ENCODE results near the gene ATXN7L3. TPM values are rescaled to one million over a fixed set of nuclear protein-coding genes. Genes with fewer than 3 reads are reported as not detected.

ATXN7L3 gene
- total and polyA plus RNA-seq, 4 donors, result 41.9 to 118 (median 78.4) TPM

- peaks cover 100% of the 10 kb centered on the region for H3K36me3 ChIP-seq (ENCODE audit: control insufficient read depth, insufficient read depth, low read length)
- no peaks in the 10 kb centered on the region for H3K9me3 ChIP-seq (ENCODE audit: control insufficient read depth, insufficient read depth, low read length)
- H3K27ac ChIP-seq (ENCODE audit: low read depth, low read length), result no peak overlapping the region
- no peak for DNase-seq (ENCODE audit: low read depth in 4 of 6, low spot score in 6 of 6)
- H3K4me1 ChIP-seq (ENCODE audit: control insufficient read depth, insufficient read depth, low read length), result peaks cover 15% of the 10 kb centered on the region
- no peaks in the 10 kb centered on the region for H3K27me3 ChIP-seq (ENCODE audit: control insufficient read depth, insufficient read depth, low read length)
- no peak overlapping the region for H3K4me3 ChIP-seq (ENCODE audit: low read depth, low read length)
- 92% methylated on average over 21 of the region's 30 CpGs for WGBS (ENCODE audit: insufficient coverage)
These were observed 11.9 kb upstream of the ATXN7L3 start for GRCh38 chr17:44211281-44212265.

GRCh38 chr17:44210342-44211192 is 10.9 kb upstream of the ATXN7L3 start:
- peak in 3 of 6 donors; percentile 43 to 89 (median 71) for DNase-seq (ENCODE audit: low read depth in 4 of 6, low spot score in 6 of 6)
- H3K4me3 ChIP-seq (ENCODE audit: low read depth, low read length), result no peak overlapping the region
- 25% methylated on average over 61 of the region's 64 CpGs for WGBS (ENCODE audit: insufficient coverage)
- peaks cover 15% of the 10 kb centered on the region for H3K4me1 ChIP-seq (ENCODE audit: control insufficient read depth, insufficient read depth, low read length)
- H3K36me3 ChIP-seq (ENCODE audit: control insufficient read depth, insufficient read depth, low read length), result peaks cover 97% of the 10 kb centered on the region
- no peaks in the 10 kb centered on the region for H3K9me3 ChIP-seq (ENCODE audit: control insufficient read depth, insufficient read depth, low read length)
- H3K27me3 ChIP-seq (ENCODE audit: control insufficient read depth, insufficient read depth, low read length), result no peaks in the 10 kb centered on the region
- no peak overlapping the region for H3K27ac ChIP-seq (ENCODE audit: low read depth, low read length)

GRCh38 chr17:44209786-44210341 is 10.2 kb upstream of the ATXN7L3 start:
- Histone ChIP-seq H3K4me3 (ENCODE audit: low read depth, low read length) (no peak overlapping the region), H3K27me3 (ENCODE audit: control insufficient read depth, insufficient read depth, low read length) (no peaks in the 10 kb centered on the region), H3K9me3 (ENCODE audit: control insufficient read depth, insufficient read depth, low read length) (no peaks in the 10 kb centered on the region), H3K4me1 (ENCODE audit: control insufficient read depth, insufficient read depth, low read length) (peaks cover 15% of the 10 kb centered on the region), H3K27ac (ENCODE audit: low read depth, low read length) (no peak overlapping the region), H3K36me3 (ENCODE audit: control insufficient read depth, insufficient read depth, low read length) (peaks cover 90% of the 10 kb centered on the region)
- DNase-seq (ENCODE audit: low read depth in 4 of 6, low spot score in 6 of 6), result no peak
- whole genome bisulfite sequencing (ENCODE audit: insufficient coverage), result 81% methylated on average over 11 of the region's 11 CpGs

- peaks cover 68% of the 10 kb centered on the region for H3K36me3 ChIP-seq (ENCODE audit: control insufficient read depth, insufficient read depth, low read length)
- H3K27ac ChIP-seq (ENCODE audit: low read depth, low read length), result no peak overlapping the region
- peaks cover 15% of the 10 kb centered on the region for H3K4me1 ChIP-seq (ENCODE audit: control insufficient read depth, insufficient read depth, low read length)
- WGBS (ENCODE audit: insufficient coverage), result 91% methylated on average over 3 of the region's 5 CpGs
- no peak overlapping the region for H3K4me3 ChIP-seq (ENCODE audit: low read depth, low read length)
- H3K27me3 ChIP-seq (ENCODE audit: control insufficient read depth, insufficient read depth, low read length), result no peaks in the 10 kb centered on the region
- no peak for DNase-seq (ENCODE audit: low read depth in 4 of 6, low spot score in 6 of 6)
- no peaks in the 10 kb centered on the region for H3K9me3 ChIP-seq (ENCODE audit: control insufficient read depth, insufficient read depth, low read length)
These were observed 8.1 kb upstream of the ATXN7L3 start for GRCh38 chr17:44207743-44208142.

GRCh38 chr17:44207319-44207718 is 7.6 kb upstream of the ATXN7L3 start:
- no peak overlapping the region for H3K4me3 ChIP-seq (ENCODE audit: low read depth, low read length)
- DNase-seq (ENCODE audit: low read depth in 4 of 6, low spot score in 6 of 6), result no peak
- no peaks in the 10 kb centered on the region for H3K27me3 ChIP-seq (ENCODE audit: control insufficient read depth, insufficient read depth, low read length)
- no peaks in the 10 kb centered on the region for H3K9me3 ChIP-seq (ENCODE audit: control insufficient read depth, insufficient read depth, low read length)
- H3K27ac ChIP-seq (ENCODE audit: low read depth, low read length), result no peak overlapping the region
- peaks cover 64% of the 10 kb centered on the region for H3K36me3 ChIP-seq (ENCODE audit: control insufficient read depth, insufficient read depth, low read length)
- H3K4me1 ChIP-seq (ENCODE audit: control insufficient read depth, insufficient read depth, low read length), result peaks cover 15% of the 10 kb centered on the region
- 90% methylated on average over 11 of the region's 17 CpGs for WGBS (ENCODE audit: insufficient coverage)

GRCh38 chr17:44206825-44207155 is 7.1 kb upstream of the ATXN7L3 start:
- DNase-seq (ENCODE audit: low read depth in 4 of 6, low spot score in 6 of 6), result no peak
- H3K36me3 ChIP-seq (ENCODE audit: control insufficient read depth, insufficient read depth, low read length), result peaks cover 59% of the 10 kb centered on the region
- no peaks in the 10 kb centered on the region for H3K27me3 ChIP-seq (ENCODE audit: control insufficient read depth, insufficient read depth, low read length)
- 80% methylated on average over 1 of the region's 6 CpGs for WGBS (ENCODE audit: insufficient coverage)
- no peak overlapping the region for H3K4me3 ChIP-seq (ENCODE audit: low read depth, low read length)
- H3K27ac ChIP-seq (ENCODE audit: low read depth, low read length), result no peak overlapping the region
- peaks cover 15% of the 10 kb centered on the region for H3K4me1 ChIP-seq (ENCODE audit: control insufficient read depth, insufficient read depth, low read length)
- no peaks in the 10 kb centered on the region for H3K9me3 ChIP-seq (ENCODE audit: control insufficient read depth, insufficient read depth, low read length)

- Histone ChIP-seq H3K27me3 (ENCODE audit: control insufficient read depth, insufficient read depth, low read length) (no peaks in the 10 kb centered on the region), H3K4me1 (ENCODE audit: control insufficient read depth, insufficient read depth, low read length) (peaks cover 11% of the 10 kb centered on the region), H3K9me3 (ENCODE audit: control insufficient read depth, insufficient read depth, low read length) (no peaks in the 10 kb centered on the region), H3K4me3 (ENCODE audit: low read depth, low read length) (no peak overlapping the region), H3K36me3 (ENCODE audit: control insufficient read depth, insufficient read depth, low read length) (peaks cover 53% of the 10 kb centered on the region), H3K27ac (ENCODE audit: low read depth, low read length) (no peak overlapping the region)
- WGBS (ENCODE audit: insufficient coverage), result 76% methylated on average over 11 of the region's 13 CpGs
- DNase-seq (ENCODE audit: low read depth in 4 of 6, low spot score in 6 of 6), result no peak
These were observed 6.5 kb upstream of the ATXN7L3 start for GRCh38 chr17:44205962-44206824.

GRCh38 chr17:44204441-44204882 is 4.8 kb upstream of the ATXN7L3 start:
- H3K9me3 ChIP-seq (ENCODE audit: control insufficient read depth, insufficient read depth, low read length), result no peaks in the 10 kb centered on the region
- WGBS (ENCODE audit: insufficient coverage), result 100% methylated on average over 2 of the region's 5 CpGs
- H3K4me3 ChIP-seq (ENCODE audit: low read depth, low read length), result no peak overlapping the region
- H3K27me3 ChIP-seq (ENCODE audit: control insufficient read depth, insufficient read depth, low read length), result no peaks in the 10 kb centered on the region
- H3K36me3 ChIP-seq (ENCODE audit: control insufficient read depth, insufficient read depth, low read length), result peaks cover 36% of the 10 kb centered on the region
- no peak for DNase-seq (ENCODE audit: low read depth in 4 of 6, low spot score in 6 of 6)
- peaks cover 5% of the 10 kb centered on the region for H3K4me1 ChIP-seq (ENCODE audit: control insufficient read depth, insufficient read depth, low read length)
- no peak overlapping the region for H3K27ac ChIP-seq (ENCODE audit: low read depth, low read length)

Data from spinal cord (tissue), 10 donors.